ENCODE measurements around the gene PLET1.
A peak's percentile ranks its signal among the peaks of the same experiment; 100 is the strongest.

PLET1 gene

DNA sequence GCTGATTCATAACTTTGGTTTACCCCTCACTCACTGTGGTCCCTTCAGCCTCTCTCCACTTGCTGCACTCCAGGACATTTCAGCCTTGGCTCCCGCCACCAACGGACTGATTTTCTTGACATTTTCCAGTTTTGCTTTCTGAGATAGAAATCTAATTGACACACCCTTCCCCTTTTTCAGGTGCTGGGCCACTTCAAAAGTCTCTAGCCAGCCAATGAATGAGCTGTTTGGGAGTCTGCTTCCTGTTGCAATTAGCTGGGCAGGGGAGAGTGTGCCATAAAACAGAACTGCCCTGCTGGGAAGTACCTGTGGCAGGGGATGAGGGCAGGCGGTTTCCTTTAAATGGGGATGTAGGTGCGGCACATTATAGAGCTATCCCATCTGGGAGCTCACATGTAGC lies 21.1 kb upstream of the PLET1 start:
- no peak for DNase-seq (ENCODE audit: low read depth in 2 of 2)

- peak; percentile 54 to 59 for DNase-seq (ENCODE audit: low read depth in 2 of 2)
Observed at GRCh38 chr11:112280268-112281126, 19.8 kb upstream of the PLET1 start.

DNA sequence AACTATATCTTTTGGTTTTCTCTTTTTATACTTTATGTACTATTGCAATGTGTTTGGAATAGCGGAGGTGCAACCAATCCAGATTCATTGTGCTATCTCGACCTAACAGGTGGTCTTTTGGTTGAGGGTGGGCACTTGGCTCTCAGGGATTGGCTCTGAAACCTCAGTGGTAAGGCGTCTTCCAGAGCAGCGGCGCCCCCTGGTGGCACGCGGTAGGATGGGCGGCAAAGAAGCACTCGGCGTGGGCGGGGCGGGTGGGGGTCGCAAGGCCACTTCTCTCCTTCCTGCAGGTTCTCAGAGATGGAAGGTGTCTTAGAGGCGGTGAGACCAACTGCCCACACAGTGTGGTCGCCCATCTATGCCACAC lies 19.2 kb upstream of the PLET1 start:
- peak; percentile 54 to 65 for DNase-seq (ENCODE audit: low read depth in 2 of 2)

- no peak for DNase-seq (ENCODE audit: low read depth in 2 of 2)
Observed at GRCh38 chr11:112278803-112279202, 18.1 kb upstream of the PLET1 start.

DNA sequence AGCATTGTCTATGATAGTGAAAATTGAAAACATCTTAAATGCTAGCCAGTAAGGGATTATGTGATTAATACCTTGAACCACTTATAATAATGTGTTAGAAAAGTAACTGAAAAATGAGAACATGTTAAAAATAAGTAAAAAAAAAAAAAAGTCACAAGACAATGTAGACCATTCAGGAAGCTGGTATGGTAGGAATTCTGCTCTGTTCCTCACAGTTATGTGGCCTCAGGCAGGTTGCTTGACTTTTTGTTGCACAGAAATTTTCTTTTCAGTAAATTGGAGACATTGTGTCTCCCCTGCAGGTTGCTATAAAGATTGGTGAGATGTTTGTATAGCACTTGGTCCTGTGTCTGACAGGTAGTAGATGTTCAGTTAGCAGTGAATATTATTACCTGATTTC lies 17.3 kb upstream of the PLET1 start:
- DNase-seq (ENCODE audit: low read depth in 2 of 2): no peak

DNA sequence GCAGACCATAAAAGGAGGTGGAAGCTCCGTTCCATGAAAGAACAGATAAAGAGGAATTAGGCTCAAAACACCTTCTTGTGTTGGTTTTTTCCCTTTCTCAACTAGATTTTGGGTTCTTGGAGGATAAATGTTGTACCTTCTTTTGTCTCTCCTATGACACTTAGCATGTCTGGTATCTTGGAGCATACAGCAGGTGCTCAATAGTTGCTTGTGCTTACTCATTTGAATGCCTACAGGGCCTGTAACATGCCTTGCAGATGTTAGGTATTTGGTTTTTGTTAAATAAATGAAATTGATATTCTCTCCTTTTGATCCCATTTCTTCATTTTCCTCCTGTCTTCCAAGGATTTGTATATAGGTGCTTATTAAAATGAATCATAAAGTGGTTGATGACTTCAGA lies 16.4 kb upstream of the PLET1 start:
- DNase-seq (ENCODE audit: low read depth in 2 of 2): no peak

GRCh38 chr11:112274007-112274783 lies 13.5 kb upstream of the PLET1 start:
- no peak for DNase-seq (ENCODE audit: low read depth in 2 of 2)

DNA sequence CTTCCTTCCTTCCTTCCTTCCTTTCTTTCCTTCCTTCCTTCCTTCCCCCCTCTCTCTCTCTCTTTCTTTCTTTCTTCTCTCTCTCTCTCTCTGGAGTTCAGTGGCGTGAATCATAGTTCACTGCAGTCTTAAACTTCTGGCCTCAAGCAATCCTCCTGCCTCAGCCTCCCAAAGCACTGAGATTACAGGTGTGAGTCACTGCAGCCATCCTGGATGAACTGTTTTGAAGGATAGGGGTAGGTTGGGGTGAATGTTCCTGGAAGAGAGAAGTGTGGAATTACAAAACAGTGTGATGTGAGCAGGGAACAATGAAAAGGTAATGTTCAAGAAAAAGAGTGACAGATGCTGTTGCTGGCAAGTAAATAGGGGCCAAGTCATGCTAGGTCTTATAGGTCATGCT lies 12.4 kb upstream of the PLET1 start:
- no peak for DNase-seq (ENCODE audit: low read depth in 2 of 2)

DNA sequence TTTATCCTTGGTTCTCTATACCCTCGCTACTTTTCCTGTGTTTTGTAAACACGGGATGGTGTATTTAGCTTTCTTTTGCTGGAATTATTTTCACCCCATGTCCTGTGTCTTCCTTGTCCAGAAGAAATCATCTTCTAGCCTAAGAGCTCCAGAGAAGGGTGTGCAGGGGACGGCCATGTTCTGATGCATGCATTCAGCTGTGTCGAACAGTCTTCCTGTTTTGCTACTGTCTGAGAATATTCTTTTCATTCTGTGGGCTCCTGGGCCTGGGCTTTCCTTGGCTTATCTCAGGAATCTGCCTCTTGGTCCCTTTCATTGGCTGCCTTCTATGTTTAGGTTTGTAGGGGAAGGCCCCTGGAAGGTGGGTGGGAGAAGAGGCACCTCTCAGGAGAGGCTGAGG lies 10.6 kb upstream of the PLET1 start:
- DNase-seq (ENCODE audit: low read depth in 2 of 2): no peak

DNA sequence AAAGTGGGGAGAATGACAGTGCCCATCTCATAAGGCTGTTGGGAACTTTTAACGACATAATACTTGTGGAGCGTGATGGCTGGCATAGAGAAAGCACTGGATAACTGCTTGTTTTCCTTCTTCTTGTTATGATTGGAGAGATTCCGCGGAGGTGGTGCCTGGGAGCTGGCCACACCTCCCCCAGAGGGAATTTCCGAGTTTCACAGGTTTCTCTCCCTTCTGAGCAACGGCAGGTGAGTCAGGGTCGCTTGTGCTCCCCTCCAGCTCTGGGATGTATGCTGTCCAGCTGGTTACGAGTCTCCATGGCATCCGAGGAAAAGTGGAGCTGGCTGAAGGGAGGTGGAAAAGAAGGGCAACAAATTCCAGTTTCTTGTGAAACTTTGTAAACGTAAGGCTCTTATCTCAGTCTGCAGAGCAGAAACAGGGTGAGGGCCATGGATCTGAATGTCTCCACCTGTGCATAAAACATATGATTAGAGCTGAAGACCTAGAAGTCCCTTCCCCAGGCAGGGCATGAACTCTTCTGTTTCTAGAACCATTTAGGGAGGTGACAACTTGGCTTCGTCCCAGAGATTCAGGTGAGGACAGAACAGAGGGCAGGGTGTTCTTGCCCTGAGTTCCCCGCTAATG lies 10.0 kb upstream of the PLET1 start:
- no peak for DNase-seq (ENCODE audit: low read depth in 2 of 2)

GRCh38 chr11:112269139-112269538 lies 8.5 kb upstream of the PLET1 start:
- DNase-seq (ENCODE audit: low read depth in 2 of 2): no peak

DNA sequence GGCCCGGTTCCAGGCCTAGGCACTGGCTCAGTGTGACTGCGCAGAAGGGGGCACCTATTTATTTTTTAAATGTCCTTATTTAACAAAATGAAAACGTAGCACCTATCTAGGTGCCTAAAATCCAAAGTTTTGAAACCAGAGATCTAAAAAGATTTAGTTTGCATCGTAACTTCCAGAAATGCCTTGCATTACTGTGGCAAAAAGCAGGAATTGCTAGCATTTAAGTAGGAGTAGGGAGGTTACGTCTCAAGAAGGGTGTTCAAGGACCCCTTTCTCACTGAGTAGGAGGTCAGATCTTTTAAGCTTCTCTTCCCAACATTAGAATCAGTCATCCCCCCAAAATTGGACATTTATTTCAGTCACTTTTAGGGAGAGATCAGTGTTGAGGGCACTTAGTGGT lies 7.7 kb upstream of the PLET1 start:
- DNase-seq (ENCODE audit: low read depth in 2 of 2): no peak

DNA sequence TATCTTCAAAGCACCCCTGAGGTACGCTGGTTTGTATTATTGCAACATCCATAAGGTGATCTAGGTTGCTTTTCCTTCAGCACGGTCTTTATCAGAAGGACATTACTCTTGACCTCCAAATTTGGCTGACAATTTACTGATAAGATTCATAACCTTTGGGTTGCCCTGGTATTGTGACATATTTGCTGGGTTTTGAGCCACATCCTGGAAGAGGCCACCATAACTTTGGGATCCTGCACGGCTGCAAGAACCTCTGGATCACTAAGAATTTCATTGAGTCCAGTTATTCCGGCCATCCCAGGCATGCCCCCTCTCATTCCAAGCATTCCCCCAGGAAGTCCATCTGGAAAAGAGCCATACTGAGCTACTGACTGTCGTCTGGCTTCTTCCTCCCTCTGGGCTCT lies 6.5 kb upstream of the PLET1 start:
- DNase-seq (ENCODE audit: low read depth in 2 of 2): no peak

- DNase-seq (ENCODE audit: low read depth in 2 of 2): no peak
Observed at GRCh38 chr11:112266410-112266778, 5.7 kb upstream of the PLET1 start.

DNA sequence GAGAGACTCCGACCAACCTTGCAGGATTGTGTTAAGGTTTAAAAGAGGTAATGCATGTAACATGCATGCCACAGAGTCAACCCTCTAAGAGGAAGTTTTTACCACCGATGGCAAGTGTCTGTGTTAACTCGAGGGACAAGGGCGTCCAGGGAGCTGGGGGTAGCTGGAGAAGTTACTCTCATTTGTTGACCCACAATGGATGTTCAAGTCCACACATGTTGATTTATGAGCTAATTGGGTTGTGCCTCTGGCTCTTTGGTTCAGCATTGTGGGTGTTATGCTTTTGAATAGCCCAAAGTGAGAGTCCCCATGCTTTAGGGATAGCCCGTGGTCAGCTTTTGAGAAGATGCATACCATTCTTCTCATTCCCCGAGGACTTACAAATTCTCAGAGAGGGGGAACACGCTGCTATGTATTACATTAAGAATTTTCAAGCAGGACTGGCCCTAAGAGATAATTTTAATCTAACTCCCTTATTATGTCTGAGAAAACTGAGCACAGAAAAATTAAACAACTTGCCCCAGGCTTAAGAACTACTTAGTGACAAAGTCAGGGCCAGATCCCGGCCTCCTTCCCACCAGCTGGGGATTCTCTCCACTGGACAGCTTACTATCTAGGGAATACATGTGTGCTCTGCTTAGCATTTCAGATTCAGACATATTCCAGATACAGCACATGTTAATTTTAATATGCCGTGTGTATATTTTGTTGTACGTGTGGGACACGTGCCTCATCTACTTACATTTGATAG lies 5.2 kb upstream of the PLET1 start:
- DNase-seq (ENCODE audit: low read depth in 2 of 2): no peak

GRCh38 chr11:112255067-112255720 lies 5.5 kb downstream of the PLET1 start:
- DNase-seq (ENCODE audit: low read depth in 2 of 2): no peak

GRCh38 chr11:112253605-112254242 lies 6.9 kb downstream of the PLET1 start:
- no peak for DNase-seq (ENCODE audit: low read depth in 2 of 2)

GRCh38 chr11:112249871-112250610 lies 10.6 kb downstream of the PLET1 start:
- DNase-seq (ENCODE audit: low read depth in 2 of 2): no peak

GRCh38 chr11:112248201-112248600 lies 12.5 kb downstream of the PLET1 start:
- DNase-seq (ENCODE audit: low read depth in 2 of 2): no peak

DNA sequence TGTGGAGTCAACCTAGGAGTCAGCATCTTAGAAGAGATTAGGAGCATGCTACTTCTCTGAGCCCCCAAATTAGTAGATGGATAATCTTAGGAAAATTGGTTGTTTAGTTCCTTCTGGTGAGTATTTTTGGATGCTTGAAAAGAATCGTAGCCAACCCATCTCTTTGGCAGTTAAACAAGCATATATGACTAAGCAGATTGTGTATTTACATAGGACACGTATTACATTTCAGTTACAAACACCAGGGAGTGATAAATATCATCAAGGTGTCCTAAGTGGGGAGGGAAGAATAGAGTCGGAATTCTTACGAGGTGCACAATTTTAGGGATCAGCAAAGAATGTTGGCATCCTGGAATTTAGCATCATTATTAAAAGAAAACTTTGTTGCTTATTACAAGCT lies 13.5 kb downstream of the PLET1 start:
- no peak for DNase-seq (ENCODE audit: low read depth in 2 of 2)

Measured in stimulated activated CD4-positive, alpha-beta T cell treated with anti-CD3 and anti-CD28 coated beads, Interleukin-15, amount 100 ng/mL, for 48 hours (primary cell).